Measurements from ENCODE around the gene CENPU.

GRCh38 chr4:184731056-184731455 is 2.8 kb downstream of the CENPU start:
- TF ChIP-seq, protein P1, sequence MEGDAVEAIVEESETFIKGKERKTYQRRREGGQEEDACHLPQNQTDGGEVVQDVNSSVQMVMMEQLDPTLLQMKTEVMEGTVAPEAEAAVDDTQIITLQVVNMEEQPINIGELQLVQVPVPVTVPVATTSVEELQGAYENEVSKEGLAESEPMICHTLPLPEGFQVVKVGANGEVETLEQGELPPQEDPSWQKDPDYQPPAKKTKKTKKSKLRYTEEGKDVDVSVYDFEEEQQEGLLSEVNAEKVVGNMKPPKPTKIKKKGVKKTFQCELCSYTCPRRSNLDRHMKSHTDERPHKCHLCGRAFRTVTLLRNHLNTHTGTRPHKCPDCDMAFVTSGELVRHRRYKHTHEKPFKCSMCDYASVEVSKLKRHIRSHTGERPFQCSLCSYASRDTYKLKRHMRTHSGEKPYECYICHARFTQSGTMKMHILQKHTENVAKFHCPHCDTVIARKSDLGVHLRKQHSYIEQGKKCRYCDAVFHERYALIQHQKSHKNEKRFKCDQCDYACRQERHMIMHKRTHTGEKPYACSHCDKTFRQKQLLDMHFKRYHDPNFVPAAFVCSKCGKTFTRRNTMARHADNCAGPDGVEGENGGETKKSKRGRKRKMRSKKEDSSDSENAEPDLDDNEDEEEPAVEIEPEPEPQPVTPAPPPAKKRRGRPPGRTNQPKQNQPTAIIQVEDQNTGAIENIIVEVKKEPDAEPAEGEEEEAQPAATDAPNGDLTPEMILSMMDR (conservative IDR thresholded peaks at IDR 0.05) = no peak
- no peak for TF ChIP-seq EZH2 (IDR thresholded peaks at IDR 0.05; ENCODE audit: low read depth)
